K562 (cell line): ENCODE data around the gene CFAP90. TPM values are rescaled to one million over a fixed set of nuclear protein-coding genes. Genes with fewer than 3 reads are reported as not detected.
A peak's percentile ranks its signal among the peaks of the same experiment; 100 is the strongest.

Source experiments
- ATAC-seq: fragments of 200-7000 bp; cut with Tn5 transposase; 3 replicates; pipeline ENCODE4 v1.9.1; 2020; ENCODE audit warnings: moderate library complexity
- BruUV-seq: library from RNA; stranded (reverse); fragments of 400-500 nt; replicated peaks from 2 replicates; lab custom pipeline; 2021; lab: Mats Ljungman, UMichigan
- CTCF ChIA-PET: fragments of 300-600 bp; formaldehyde crosslinking; extraction: SDS; loops from one replicate; lab custom pipeline; 2021; ENCODE audit warnings: low intra/inter-chr PET ratio; lab: Yijun Ruan, JAX
- POLR2A ChIA-PET: fragments of 300-600, 350-650 bp; sonication (Branson Sonifier 250); formaldehyde crosslinking; extraction: SDS; loops from one replicate; lab custom pipeline; 2021; ENCODE audit warnings: antibody characterized with exemption, inconsistent platforms; lab: Yijun Ruan, JAX
- DNase-seq, 4 experiments: peaks; one replicate each; pipeline versions ENCODE4 v3.0.0 to v3.0.0-alpha.2; 2011 to 2018; ENCODE audit warnings: low spot score in 3 of 4, mixed read lengths in 3 of 4; ENCODE audit errors: extremely low read depth in 1 of 4
- FAIRE-seq: peaks from 2 replicates; lab custom pipeline; 2011; peaks lifted over from hg19 to GRCh38; lab: Jason Lieb, UNC
- H2AFZ ChIP-seq: 2 replicates; pipeline ENCODE4 v1.6.0; 2011; ENCODE audit warnings: low read depth, low read length, control low read depth, inconsistent platforms
- H3K27ac ChIP-seq: fragments of 200-600 bp; 3 replicates; pipeline ENCODE4 v1.8.0; 2011; ENCODE audit warnings: low read depth, mild to moderate bottlenecking, control low read depth, inconsistent platforms, low read length, moderate library complexity, mixed read lengths; ENCODE audit errors: extremely low read depth
- H3K27me3 ChIP-seq, 2 experiments: fragments of 300-600 bp in 1 of 2; 2 replicates in 1 of 2; 3 replicates in 1 of 2; pipeline versions ENCODE4 v1.6.0 to v1.8.0; 2011; ENCODE audit warnings: inconsistent platforms in 2 of 2, low read length in 2 of 2, mild to moderate bottlenecking in 1 of 2, mixed read lengths in 1 of 2, moderate library complexity in 1 of 2; ENCODE audit not compliant: control insufficient read depth in 2 of 2, insufficient read depth in 2 of 2
- H3K36me3 ChIP-seq: fragments of 300-600 bp; 3 replicates; pipeline ENCODE4 v1.8.0; 2011; ENCODE audit warnings: mild to moderate bottlenecking, low read length, inconsistent platforms; ENCODE audit not compliant: control insufficient read depth, insufficient read depth
- H3K4me1 ChIP-seq, 2 experiments: fragments of 200-600 bp in 1 of 2; replicated peaks in 1 of 2; 2 replicates in 1 of 2; 3 replicates in 1 of 2; pipeline versions ENCODE4 v1.5.1 to v1.8.0; 2011; ENCODE audit warnings: inconsistent platforms in 2 of 2, low read length in 2 of 2, mild to moderate bottlenecking in 1 of 2, mixed read lengths in 1 of 2, moderate library complexity in 1 of 2; ENCODE audit not compliant: control insufficient read depth in 2 of 2, insufficient read depth in 2 of 2
- H3K4me2 ChIP-seq: 2 replicates; pipeline ENCODE4 v1.6.1; 2011; ENCODE audit warnings: low read length, control low read depth, inconsistent platforms, mixed read lengths; ENCODE audit not compliant: insufficient read depth
- H3K4me3 ChIP-seq: fragments of 200-600 bp; sonication (generic), shearing (Covaris generic); 2 replicates; pipeline ENCODE4 v1.5.1; 2016; ENCODE audit warnings: control low read depth, inconsistent platforms
- H3K79me2 ChIP-seq: fragments of 200-600 bp; 3 replicates; pipeline ENCODE4 v1.8.0; 2011; ENCODE audit warnings: low read length, inconsistent platforms; ENCODE audit not compliant: control insufficient read depth, insufficient read depth
- H3K9ac ChIP-seq, 2 experiments: 2 replicates each; pipeline versions ENCODE4 v1.6.0 to v1.6.1; 2011; ENCODE audit warnings: low read depth in 2 of 2, low read length in 2 of 2, control low read depth in 1 of 2, inconsistent platforms in 1 of 2, mild to moderate bottlenecking in 1 of 2, mixed read lengths in 1 of 2; ENCODE audit not compliant: insufficient read depth in 1 of 2
- H3K9me1 ChIP-seq: one replicate; pipeline ENCODE4 v1.6.0; 2011; ENCODE audit warnings: inconsistent platforms, mild to moderate bottlenecking, low read length, moderate library complexity; ENCODE audit not compliant: control insufficient read depth, insufficient read depth
- H3K9me3 ChIP-seq: replicated peaks from 2 replicates; pipeline ENCODE4 v1.5.1; 2011; ENCODE audit warnings: low read depth, low read length, inconsistent platforms; ENCODE audit not compliant: control insufficient read depth, insufficient read depth
- H4K20me1 ChIP-seq: replicated peaks from 2 replicates; pipeline ENCODE4 v1.6.1; 2011; ENCODE audit warnings: low read length, inconsistent platforms, mixed read lengths; ENCODE audit not compliant: control insufficient read depth, insufficient read depth
- ADNP ChIP-seq: fragments of 200-800 bp; sonication (Bioruptor generic); IDR thresholded peaks from 2 replicates; pipeline ENCODE4 v1.6.1; 2016; ENCODE audit warnings: missing genetic modification characterization, missing compliant biosample characterization
- BRD4 ChIP-seq: fragments of 200-600 bp; sonication (generic); IDR thresholded peaks from 2 replicates; pipeline ENCODE4 v1.6.1; 2017; ENCODE audit warnings: inconsistent platforms
- ETV1 ChIP-seq: fragments of 450-650 bp; conservative IDR thresholded peaks from 2 replicates; pipeline ENCODE4 v1.6.1; 2016; ENCODE audit warnings: missing genetic modification characterization, control low read depth, low read depth, missing compliant biosample characterization
- HLTF ChIP-seq: fragments of 450-650 bp; IDR thresholded peaks from 2 replicates; pipeline ENCODE4 v1.6.1; 2016
- SAFB2 ChIP-seq: fragments of 200-400 bp; formaldehyde crosslinking; IDR thresholded peaks from 2 replicates; pipeline ENCODE4 v1.6.1; 2018; ENCODE audit warnings: borderline replicate concordance, low read length, low read depth, moderate library complexity; ENCODE audit not compliant: severe bottlenecking
- TAF7 ChIP-seq: fragments of 450-650 bp; IDR thresholded peaks from 2 replicates; pipeline ENCODE4 v1.6.1; 2016; ENCODE audit warnings: missing genetic modification characterization, missing compliant biosample characterization
- ZNF696 ChIP-seq: fragments of 250-450 bp; sonication (Bioruptor Pico); conservative IDR thresholded peaks from 2 replicates; pipeline ENCODE4 v1.4.0; 2020; ENCODE audit warnings: mild to moderate bottlenecking, moderate library complexity
- WGBS: fragments of 100-300 bp; shearing (Covaris generic); methylation state at CpG from one replicate; pipeline ENCODE4 v1.1.6; 2016; ENCODE audit warnings: low coverage, mixed read lengths; ENCODE audit not compliant: insufficient coverage; ENCODE audit errors: missing lambda C conversion rate; 5-methylcytosine and 5-hydroxymethylcytosine counted together
- in situ Hi-C: fragments of 300-500 bp; cut with MboI; formaldehyde crosslinking; loops from 4 replicates; pipeline ENCODE4 v1.15.0; 2018; ENCODE audit warnings: inconsistent platforms, mixed read lengths
- intact Hi-C: fragments of 100-400 bp; cut with micrococcal nuclease; formaldehyde crosslinking; loops from 2 replicates; pipeline ENCODE4 v1.14.2; 2022
- polyA plus RNA-seq, 8 experiments: library from polyadenylated mRNA; depleted of rRNA in 4 of 8; stranded (reverse) in 5 of 8; unstranded in 3 of 8; fragments of >200 nt; fragmentation: Nextera tagmentation in 2 of 8; fragmentation: Illumina TruSeq in 1 of 8; extraction: Ambion mirVana in 2 of 8; extraction: Trizol in 1 of 8; gene quantifications; 2 replicates each; pipeline versions ENCODE4 v1.2.1 to v1.2.3, GENCODE V29; 2011 to 2014; ENCODE audit warnings: inconsistent platforms in 1 of 8, missing spikeins in 1 of 8
- total RNA-seq, 7 experiments: library from RNA; depleted of rRNA in 6 of 7; stranded (reverse); fragments of >200 nt in 6 of 7; fragmentation: Illumina TruSeq in 2 of 7; extraction: Trizol in 2 of 7; gene quantifications; 2 replicates each; pipeline versions ENCODE4 v1.2.1 to v1.2.3, GENCODE V29; 2011 to 2021; ENCODE audit warnings: low replicate concordance in 1 of 7
- TF ChIP-seq, protein P1 (sequence below): fragments of 150-350 bp; IDR thresholded peaks from 2 replicates; pipeline ENCODE4 v1.6.1; 2014; ENCODE audit warnings: low read depth, mild to moderate bottlenecking, low read length, borderline replicate concordance

Gene CFAP90
- total and polyA plus RNA-seq, 9 of the 15 experiments (the other 6 are each of a cell fraction or from before 2014, with no cell fraction given), result not detected

DNA sequence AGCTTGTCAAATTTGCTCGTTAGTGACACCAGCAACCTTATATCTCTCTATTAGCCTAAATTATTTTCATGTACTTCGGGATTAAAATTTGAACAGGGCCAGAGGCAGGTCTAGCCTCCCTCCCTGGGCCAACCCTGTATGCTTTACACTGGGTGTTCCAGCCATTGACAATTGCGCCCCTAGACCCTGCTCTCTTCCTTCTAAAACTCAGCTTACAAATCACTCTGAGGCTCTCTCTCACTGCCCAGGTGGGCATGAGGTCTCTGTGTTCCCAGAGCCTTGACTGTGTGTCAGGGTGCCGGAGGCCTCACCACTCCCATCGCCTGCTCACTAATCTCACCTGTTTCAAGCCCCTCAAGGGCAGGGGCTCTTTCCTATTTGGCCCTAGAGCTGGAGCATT lies 6.4 kb upstream of the CFAP90 start:
- TF ChIP-seq BRD4 (no peak), ETV1 (tag) (no peak), ZNF696 (CRISPR knock-in tag) (no peak), HLTF (no peak), SAFB2 (no peak), TAF7 (tag) (no peak), ADNP (tag) (no peak)
- TF ChIP-seq, protein P1, sequence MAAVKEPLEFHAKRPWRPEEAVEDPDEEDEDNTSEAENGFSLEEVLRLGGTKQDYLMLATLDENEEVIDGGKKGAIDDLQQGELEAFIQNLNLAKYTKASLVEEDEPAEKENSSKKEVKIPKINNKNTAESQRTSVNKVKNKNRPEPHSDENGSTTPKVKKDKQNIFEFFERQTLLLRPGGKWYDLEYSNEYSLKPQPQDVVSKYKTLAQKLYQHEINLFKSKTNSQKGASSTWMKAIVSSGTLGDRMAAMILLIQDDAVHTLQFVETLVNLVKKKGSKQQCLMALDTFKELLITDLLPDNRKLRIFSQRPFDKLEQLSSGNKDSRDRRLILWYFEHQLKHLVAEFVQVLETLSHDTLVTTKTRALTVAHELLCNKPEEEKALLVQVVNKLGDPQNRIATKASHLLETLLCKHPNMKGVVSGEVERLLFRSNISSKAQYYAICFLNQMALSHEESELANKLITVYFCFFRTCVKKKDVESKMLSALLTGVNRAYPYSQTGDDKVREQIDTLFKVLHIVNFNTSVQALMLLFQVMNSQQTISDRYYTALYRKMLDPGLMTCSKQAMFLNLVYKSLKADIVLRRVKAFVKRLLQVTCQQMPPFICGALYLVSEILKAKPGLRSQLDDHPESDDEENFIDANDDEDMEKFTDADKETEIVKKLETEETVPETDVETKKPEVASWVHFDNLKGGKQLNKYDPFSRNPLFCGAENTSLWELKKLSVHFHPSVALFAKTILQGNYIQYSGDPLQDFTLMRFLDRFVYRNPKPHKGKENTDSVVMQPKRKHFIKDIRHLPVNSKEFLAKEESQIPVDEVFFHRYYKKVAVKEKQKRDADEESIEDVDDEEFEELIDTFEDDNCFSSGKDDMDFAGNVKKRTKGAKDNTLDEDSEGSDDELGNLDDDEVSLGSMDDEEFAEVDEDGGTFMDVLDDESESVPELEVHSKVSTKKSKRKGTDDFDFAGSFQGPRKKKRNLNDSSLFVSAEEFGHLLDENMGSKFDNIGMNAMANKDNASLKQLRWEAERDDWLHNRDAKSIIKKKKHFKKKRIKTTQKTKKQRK, result no peak
- FAIRE-seq, result no peak
- intact Hi-C loops, result loop anchor here (5.0 kb wide), 2 partner anchors 40 to 100 kb away; no protein-coding TSS in a partner anchor

More for the DNA sequence above, 6.4 kb upstream of the CFAP90 start:
- no peak for DNase-seq
- Histone ChIP-seq H3K36me3 (peaks cover 35% of the 10 kb centered on the region), H4K20me1 (no peaks in the 10 kb centered on the region), H3K4me3 (no peak overlapping the region), H3K4me1 (peaks cover 0 to 10% of the 10 kb centered on the region in 2 experiments; a peak in 4 of 5 replicates), H3K27ac (no peak overlapping the region), H3K4me2 (no peak overlapping the region), H3K27me3 (no peaks in the 10 kb centered on the region), H2AFZ (no peak overlapping the region), H3K9me1 (no peaks in the 10 kb centered on the region), H3K9me3 (no peaks in the 10 kb centered on the region), H3K9ac (no peak overlapping the region), H3K79me2 (no peaks in the 10 kb centered on the region)
- ATAC-seq, result peak; percentile 49
- POLR2A ChIA-PET, result interaction anchor here (0.8 kb wide), 1 partner anchor 11 kb away, joined by 3 read pairs; the partner anchor contains the start of genes FASTKD3 and MTRR
- in situ Hi-C loops, result no loop called here
- CTCF ChIA-PET, result interaction anchor here (0.6 to 0.7 kb wide), 2 partner anchors 38 to 42 kb away, joined by 3 read pairs; no protein-coding TSS in a partner anchor
- no TSS peak for BruUV-seq
- WGBS, result 58% methylated on average over 5 of the region's 5 CpGs
